SU-DHL-6 (cell line): Measurements from ENCODE around the gene PAK2.
"Not testable (repeated sequence)": the region's sequence is repeated elsewhere in the genome, so short reads cannot be mapped to it uniquely, and the experiment has no call there.

Experiments
- EZH2phosphoT487 ChIP-seq: fragments of 200-600 bp; sonication (generic), shearing (Covaris generic); conservative IDR thresholded peaks from 2 replicates; pipeline ENCODE4 v1.6.1; 2018; ENCODE audit warnings: mild to moderate bottlenecking, antibody characterized with exemption, low read length, moderate library complexity, mixed read lengths
- TF ChIP-seq, protein P1 (sequence below): fragments of 200-600 bp; sonication (generic); IDR thresholded peaks from one replicate; pipeline ENCODE4 v1.5.1; 2017; ENCODE audit warnings: antibody characterized with exemption, mild to moderate bottlenecking, low read length, moderate library complexity; ENCODE audit not compliant: insufficient read depth, poor library complexity, severe bottlenecking

DNA sequence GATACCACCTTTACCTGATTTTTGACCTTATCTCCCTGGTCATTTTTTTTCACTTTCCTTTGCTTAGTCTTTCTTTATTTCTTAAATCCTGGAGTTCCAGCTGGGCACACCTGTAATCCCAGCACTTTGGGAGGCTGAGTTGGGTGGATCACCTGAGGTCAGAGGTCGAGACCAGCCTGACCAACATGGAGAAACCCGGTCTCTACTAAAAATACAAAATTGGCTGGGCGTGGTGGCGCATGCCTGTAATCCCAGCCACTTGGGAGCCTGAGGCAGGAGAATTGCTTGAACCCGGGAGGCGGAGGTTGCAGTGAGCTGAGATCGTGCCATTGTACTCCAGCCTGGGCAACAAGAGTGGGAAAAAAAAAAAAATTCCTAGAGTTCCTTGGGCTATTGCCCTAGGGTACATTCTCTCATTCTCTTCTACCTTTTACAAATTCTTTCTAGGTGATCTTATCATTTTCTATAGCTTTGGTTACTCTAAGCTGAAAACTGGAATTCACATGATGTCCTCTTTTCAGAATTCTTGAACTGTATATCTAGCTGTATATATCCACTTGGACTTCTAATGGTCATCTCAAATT is 134.9 kb downstream of the PAK2 start:
- TF ChIP-seq, protein P1, sequence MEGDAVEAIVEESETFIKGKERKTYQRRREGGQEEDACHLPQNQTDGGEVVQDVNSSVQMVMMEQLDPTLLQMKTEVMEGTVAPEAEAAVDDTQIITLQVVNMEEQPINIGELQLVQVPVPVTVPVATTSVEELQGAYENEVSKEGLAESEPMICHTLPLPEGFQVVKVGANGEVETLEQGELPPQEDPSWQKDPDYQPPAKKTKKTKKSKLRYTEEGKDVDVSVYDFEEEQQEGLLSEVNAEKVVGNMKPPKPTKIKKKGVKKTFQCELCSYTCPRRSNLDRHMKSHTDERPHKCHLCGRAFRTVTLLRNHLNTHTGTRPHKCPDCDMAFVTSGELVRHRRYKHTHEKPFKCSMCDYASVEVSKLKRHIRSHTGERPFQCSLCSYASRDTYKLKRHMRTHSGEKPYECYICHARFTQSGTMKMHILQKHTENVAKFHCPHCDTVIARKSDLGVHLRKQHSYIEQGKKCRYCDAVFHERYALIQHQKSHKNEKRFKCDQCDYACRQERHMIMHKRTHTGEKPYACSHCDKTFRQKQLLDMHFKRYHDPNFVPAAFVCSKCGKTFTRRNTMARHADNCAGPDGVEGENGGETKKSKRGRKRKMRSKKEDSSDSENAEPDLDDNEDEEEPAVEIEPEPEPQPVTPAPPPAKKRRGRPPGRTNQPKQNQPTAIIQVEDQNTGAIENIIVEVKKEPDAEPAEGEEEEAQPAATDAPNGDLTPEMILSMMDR = not testable (repeated sequence)
- TF ChIP-seq EZH2phosphoT487 = not testable (repeated sequence)
